ENCODE data around the gene RNF8.

The RNF8 gene

GRCh38 chr6:37362101-37362828 is 8.5 kb downstream of the RNF8 start:
- DNase-seq, result no peak

DNA sequence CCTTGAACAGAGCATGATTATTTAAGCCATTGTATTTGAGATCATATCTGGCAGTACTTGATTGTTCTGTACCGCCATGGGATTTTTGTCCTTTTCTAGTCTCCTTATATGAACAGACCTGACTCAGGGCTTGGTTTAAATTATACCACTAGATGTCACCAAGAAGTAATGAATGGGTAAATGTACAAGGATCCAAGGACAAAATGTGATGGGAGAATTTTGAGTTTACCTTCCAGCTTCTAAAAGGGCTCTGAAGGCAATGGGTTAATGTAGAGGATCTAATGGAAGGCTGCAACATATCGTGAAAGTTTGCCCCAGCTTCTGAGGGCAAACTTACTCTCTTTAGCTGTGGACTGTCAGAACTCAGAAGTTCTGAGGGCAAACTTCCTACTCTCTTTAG is 12.0 kb downstream of the RNF8 start:
- DNase-seq, result peak in 1 of 3 experiments; percentile 27

DNA sequence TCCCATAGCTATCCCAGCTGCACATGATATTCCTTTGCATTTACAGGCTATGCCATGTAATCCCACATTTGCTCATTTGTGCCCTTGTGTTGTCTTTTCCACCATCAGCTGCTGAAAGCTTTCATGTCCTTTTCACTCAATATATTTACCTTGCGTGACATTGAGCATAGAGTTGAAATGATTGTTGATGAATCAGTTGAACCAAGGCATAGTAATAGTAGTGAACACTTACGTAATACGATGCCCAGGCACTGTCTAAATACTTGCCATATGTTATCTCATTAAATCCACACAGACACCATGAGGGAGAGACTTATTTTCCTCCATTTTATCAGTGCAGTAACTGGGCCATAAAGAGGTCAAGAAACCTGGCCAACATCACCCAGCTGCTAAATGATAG is 13.1 kb downstream of the RNF8 start:
- no peak for DNase-seq

DNA sequence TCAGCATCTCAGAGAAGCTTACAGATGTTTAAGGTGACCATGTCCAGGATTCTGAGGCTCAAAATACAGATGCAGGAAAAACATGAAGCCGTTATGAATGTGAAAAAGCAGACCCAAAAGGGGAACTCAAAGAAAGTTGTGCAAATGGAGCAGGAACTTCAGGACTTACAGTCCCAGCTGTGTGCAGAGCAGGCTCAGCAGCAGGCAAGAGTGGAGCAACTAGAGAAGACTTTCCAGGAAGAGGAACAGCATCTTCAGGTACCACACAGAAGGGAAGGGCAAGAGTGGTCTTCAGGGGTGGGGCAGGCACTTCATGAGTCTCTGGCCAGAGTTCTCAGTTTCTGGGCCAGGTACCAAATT is 15.2 kb downstream of the RNF8 start:
- no peak for DNase-seq

DNA sequence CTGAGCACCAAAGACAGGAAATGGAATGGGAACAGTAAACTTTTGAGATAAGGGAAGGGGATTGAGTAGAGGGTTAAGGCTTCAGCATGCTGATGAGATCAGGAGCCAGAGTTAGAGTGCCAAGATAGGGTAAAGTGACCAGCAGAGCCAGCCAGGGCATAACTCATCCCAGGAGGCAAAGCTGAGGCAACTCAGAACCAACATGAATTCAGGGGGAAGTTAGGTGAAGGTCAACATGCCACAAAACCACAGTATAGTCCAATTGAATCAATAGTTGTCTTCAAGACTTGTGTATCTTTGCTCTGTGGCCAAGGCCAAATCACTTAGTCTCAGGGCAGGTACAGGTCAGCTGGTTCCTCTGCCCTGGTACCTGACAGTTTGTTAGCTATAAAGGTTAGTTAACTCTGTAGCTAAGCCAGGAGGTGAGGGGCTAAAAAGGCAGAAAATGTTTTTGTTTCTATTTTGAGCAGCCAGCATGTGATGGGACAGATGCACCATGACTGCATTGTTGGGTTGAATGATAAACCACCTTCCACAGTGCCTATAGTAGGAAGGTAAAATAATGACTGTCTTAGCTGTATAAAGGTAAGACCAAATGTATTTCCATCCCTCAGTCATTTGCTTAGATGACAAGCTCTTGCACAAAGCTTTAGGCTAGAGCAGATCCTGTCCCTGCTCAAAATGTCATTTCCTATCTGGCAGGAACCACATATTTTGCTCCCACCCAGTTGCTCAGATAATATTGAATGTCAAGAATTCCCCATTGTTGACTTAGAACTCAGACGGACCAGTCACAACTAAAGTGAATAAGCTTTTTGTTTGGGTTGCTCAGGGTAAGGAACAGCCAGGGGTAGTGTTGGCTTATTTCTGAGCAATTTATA is 15.8 kb downstream of the RNF8 start:
- no peak for DNase-seq

DNA sequence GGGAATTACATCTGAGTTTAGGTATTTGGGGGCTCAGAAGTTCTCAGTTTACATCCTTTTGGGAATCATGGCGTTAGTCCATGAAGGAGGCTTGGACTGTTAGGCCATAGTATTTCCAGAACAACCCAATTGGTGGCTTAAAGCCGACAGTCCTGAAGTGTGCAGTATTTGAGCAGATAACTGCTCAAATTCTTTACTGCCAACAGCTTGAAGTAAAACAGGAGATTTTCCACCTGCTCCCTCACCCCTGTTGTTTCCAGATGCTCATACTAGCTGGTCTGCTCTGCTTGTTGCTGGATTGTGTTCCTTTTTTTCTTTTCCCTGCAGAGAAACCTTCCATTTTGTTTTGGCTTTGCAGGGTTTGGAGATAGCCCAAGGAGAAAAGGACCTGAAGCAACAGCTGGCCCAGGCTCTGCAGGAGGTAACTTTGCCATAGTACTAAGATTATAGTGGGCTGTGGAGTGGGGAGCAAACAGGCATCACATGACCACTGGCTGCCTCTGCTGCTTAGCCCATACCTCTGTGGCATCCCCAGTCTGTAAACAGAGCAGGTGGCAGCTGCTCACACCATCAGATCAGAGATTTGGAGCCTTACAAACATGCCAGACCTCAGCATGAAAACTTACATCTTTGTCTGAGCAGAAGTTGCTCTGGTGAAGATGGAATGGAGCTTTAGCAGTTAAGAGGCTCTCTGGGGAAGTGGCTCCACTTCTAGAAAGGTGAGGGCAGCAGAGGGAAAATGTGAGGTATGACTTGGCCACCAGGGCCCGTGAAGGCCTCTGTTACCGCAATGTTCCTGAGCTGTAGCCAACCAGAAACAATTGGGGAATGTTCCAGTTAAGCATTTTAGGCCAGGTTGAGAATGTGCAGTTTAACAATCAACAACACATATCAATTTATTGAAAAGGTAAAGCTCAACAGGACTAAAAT is 17.6 kb downstream of the RNF8 start:
- peak; percentile 49 to 75 (median 62) for DNase-seq

DNA sequence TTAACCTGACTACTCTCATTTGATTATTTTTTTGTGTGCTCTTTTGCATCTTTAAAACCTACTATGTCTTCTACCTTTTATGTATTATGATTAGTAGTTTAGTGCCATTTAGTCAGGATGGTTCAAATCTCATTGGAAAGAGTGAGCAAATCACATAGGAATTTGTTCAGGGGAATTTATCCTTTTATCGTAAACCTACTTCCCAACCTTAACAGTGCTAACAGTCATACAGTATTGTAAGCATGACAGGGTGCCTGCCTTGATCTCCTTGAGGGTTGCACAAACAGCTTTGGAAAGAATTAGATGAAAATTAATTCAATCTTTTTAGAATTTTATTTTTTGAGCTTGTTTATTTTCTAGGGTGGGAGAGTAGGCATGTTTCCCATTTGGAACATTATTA is 18.3 kb downstream of the RNF8 start:
- DNase-seq, result no peak

DNA sequence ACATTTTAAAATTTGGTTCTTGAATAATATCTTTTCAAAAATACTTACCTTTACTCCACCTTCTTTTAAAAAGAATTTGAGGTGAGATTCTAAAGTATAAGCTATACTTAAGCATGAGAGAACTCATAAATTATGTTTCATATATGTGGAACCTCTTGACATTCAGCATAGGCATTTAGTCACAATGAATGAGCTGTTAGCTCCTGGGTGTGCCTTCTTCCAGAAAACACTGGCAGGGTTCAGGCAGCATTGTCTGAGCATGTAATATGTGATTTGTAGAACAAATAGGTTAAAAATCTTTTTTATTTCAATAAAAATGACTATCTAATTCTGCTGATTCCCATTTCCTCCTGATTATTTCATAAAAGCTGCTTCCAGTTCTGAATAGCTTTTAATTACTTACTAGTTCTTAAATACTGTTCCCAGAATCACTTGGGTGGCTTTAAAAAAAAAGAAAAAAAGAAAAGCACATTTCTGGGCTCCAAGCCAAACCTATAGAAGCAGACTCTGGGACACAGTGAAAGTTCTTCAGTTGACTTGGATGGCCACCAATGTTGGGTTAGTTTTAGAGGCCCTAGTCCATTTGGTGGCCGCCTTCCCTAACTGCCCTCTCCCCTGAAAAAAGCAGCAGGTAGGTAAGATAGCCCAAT is 20.2 kb downstream of the RNF8 start:
- DNase-seq, result no peak

GRCh38 chr6:37375376-37375775 is 21.6 kb downstream of the RNF8 start:
- DNase-seq, result no peak

DNA sequence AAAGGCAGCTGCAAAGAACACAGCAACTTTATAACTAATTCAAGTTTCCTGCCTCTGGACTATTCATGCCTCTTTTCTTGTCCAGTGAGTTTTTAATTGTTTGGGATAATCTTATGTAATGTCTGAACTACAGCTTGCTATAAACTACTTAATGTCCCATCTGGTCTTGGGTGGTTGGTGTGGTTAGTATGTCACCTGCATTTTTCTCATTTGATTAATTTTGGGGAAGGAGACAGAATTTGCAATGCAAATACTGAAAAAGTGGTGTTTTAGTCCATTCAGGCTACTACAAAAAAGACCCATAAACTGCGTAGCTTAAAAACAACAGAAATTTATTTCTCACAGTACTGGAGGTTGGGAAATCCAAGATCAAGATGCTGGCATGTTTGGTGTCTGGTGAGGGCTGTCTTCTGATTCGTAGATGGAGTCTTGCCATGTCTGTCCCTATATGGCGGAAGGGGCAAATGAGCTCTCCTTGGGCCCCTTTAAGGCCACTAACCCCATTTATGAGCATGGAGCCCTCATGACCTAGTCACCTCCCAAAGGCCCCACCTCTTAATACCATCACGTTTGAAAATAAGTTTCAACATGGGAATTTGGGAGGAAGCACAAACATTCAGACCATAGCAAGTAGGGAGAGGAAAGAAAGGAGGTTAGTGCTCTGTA is 22.4 kb downstream of the RNF8 start:
- DNase-seq, result no peak

- peak; percentile 50 to 89 (median 68) for DNase-seq
Measured at GRCh38 chr6:37381579-37381978, 27.8 kb downstream of the RNF8 start.

DNA sequence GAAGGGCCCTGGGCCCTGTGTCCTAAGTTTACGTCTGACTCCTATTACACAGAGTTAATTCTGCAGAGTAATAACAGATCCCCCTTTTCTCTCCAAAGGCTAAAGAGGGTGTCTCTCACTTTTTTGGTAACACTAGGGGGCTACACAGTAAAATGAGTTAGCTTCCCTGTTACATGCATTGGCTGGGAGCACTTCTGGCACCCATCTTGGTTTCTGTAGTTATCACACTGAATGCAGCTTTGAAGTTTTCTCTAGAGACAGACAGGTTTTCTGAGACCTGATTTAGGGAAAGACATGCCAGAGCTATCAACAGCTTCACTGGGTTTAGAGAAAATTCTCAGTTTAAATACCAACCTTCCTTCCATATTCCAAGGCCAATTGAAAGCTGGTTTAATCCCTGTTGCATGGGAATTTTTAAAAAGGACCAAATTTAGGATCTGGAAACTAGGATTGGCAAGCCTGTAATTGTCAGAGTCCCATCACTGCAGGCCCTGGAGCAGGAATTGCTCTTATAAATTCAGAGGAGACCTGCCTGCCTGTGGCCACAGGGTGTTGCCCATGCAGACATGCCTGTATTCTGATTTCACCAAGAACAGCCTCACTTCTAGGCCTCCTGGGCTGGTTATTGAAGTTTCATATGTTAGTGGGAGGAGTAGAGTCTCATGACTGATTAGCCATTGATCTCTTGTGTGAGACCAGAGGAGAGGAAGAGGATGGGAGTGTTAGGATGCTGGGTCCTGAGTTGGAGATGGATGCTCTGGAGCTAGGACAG is 29.4 kb downstream of the RNF8 start:
- DNase-seq, result no peak

- DNase-seq, result no peak
Measured at GRCh38 chr6:37388578-37388977, 34.8 kb downstream of the RNF8 start.

DNA sequence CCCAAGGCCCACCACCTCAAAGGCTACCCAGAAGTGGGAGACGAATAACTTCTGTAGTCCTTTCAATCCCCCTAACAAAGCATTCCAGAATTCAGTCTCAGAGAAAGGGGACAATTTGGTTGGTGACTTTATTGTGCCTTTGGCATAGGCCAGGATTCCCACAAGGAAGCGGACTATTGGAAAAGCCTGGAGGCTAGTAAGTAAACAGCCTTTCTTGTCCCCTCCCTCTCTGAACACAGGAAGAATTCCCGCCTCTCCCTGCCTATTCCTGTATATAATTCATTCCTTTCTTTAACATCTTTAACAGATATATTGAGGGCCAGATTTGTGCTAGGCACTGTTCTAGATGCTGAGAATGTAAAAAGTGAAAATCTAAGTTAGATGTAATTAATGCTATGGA is 36.1 kb downstream of the RNF8 start:
- DNase-seq, result no peak

GRCh38 chr6:37391120-37391519 is 37.3 kb downstream of the RNF8 start:
- DNase-seq, result no peak

DNA sequence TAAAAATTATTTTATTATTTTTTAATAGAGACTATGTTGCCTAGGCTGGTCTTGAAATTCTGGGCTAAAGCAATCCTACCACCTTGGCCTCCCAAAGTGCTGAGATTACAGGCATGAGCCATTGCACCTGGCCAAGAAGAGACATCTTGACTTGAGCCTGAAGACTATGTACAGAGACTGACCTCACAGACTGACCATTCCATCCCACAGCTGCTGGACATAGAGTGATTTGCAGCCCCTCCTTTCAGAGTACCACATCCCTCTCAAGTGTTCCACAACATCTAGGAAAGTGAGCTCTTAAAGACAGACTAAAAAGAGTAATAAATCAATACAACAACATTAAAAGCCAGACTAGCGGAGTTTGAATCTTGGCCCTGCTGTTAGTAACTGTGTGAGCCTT is 39.0 kb downstream of the RNF8 start:
- no peak for DNase-seq

DNA sequence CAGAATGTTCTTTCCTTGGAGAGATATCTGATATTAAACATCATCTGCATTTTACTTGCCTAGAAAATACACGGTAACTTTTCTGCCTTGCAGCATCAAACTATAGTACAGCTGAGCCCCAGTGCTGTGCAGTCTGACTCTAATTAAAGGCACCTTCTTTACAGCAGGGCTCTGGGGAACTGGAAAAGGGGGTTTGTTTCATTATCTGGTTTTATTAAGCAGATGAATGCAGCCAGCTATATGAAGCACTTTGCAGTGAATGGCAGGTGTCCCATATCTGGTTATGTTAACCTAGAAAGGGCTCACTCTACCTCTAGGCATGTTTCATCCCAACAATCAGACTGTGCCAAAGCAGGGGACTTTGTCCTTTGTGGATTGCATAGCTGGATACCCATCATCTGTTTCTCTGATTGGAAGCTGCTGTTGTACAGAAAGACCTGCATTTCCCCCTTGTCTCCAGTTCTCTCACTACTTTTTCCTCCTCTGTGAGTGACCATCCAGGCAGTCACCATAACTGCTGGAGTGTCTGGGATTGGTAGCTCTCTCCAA is 39.7 kb downstream of the RNF8 start:
- no peak for DNase-seq

DNA sequence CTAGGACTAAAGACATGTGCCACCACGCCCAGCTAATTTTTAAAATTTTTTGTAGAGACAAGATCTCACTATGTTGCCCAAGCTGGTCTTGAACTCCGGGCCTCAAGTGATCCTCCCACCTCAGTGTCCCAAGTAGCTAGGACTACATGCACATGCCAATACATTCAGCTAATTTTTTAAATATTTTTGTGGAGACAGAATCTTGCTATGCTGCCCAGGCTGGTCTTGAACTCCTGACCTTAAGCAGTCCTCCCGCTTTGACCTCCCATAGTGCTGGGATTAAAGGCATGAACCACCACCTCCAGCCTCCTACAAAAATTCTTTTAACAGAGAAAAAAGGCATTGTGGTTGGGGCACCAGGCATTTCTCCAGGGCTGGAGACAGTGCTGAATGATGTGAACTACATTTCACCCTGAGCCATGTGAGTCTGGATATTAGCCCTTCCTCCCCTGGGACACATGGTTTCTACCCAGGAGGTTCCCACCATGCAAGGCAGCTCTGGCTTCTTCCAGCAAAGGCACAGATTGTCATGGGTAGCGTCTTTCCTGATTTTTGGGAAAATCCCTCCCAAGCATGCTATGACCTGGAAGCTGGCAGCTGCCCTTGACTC is 42.9 kb downstream of the RNF8 start:
- DNase-seq, result no peak

GRCh38 chr6:37399131-37399530 is 45.3 kb downstream of the RNF8 start:
- DNase-seq, result no peak

DNA sequence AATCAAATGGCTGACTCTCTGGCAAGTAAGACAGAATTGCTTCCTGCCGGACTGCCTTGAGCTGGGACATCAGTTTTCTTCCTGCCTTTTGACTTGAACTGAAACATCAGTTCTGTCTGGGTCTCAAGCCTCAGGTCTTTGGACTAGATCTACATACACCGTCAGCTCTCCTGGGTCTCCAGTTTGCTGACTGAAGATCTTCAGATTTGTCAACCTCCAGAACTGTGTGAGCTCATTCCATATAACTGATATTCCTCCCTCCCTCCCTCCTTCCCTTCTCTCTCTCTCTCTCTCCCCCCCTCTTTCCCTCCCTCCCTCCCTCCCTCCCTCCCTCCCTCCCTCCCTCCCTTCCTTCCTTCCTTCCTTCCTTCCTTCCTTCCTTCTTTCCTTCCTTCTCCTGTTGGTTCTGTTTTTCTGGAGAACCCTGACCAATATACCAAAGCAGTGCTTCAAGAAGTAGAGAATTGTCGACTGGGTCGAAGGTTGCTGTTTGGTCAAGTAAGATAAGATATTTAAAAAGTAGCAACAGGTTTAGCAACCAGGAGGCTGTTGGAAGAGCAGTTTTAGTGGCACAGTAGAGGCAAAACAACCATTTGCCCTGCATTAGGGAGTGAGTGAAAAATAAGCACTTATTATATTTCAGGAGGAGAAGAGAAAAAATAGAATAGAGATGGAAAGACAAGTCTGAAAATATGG is 46.2 kb downstream of the RNF8 start:
- DNase-seq, result no peak
